ENCODE results near the gene BRF1. TPM values are rescaled to one million over a fixed set of nuclear protein-coding genes. Genes with fewer than 3 reads are reported as not detected.

The BRF1 gene
- total and polyA plus RNA-seq, 2 experiments from 2014 or later: 23.6 to 35.9 TPM

GRCh38 chr14:105161964-105162668 is 138.7 kb downstream of the BRF1 start:
- H2AFZ ChIP-seq: no peak overlapping the region
- no peaks in the 10 kb centered on the region for H3K79me2 ChIP-seq
- no peak overlapping the region for H3K4me2 ChIP-seq
- no peaks in the 10 kb centered on the region for H3K9me3 ChIP-seq (ENCODE audit: low read depth)
- TF ChIP-seq EZH2 (IDR thresholded peaks at IDR 0.05; ENCODE audit: borderline replicate concordance) (no peak), CTCF (IDR thresholded peaks at IDR 0.05; ENCODE audit: poor library complexity) (no peak), EZH2phosphoT487 (IDR thresholded peaks at IDR 0.05; ENCODE audit: low read depth, severe bottlenecking, unreplicated experiment) (no peak)
- H3K9me2 ChIP-seq (replicated peaks; ENCODE audit: insufficient read depth): no peaks in the 10 kb centered on the region
- H3K4me3 ChIP-seq: no peak overlapping the region
- 93% methylated on average over 8 of the region's 10 CpGs for WGBS (ENCODE audit: low lambda C conversion rate, missing lambda C conversion rate)
- no peaks in the 10 kb centered on the region for H3K4me1 ChIP-seq (ENCODE audit: insufficient read depth)
- no peak for DNase-seq (ENCODE audit: low spot score)
- no peaks in the 10 kb centered on the region for H4K20me1 ChIP-seq (ENCODE audit: insufficient read depth, poor library complexity, severe bottlenecking)
- H3K27me3 ChIP-seq: peaks cover 6% of the 10 kb centered on the region
- H3K27ac ChIP-seq: no peak overlapping the region
- no peaks in the 10 kb centered on the region for H3K36me3 ChIP-seq (replicated peaks; ENCODE audit: insufficient read depth, low read depth)

- no peak overlapping the region for H3K27ac ChIP-seq
- no peak overlapping the region for H3K4me2 ChIP-seq
- H3K4me1 ChIP-seq (ENCODE audit: insufficient read depth): no peaks in the 10 kb centered on the region
- no peak for TF ChIP-seq EZH2phosphoT487 (IDR thresholded peaks at IDR 0.05; ENCODE audit: low read depth, severe bottlenecking, unreplicated experiment)
- no peak for TF ChIP-seq EZH2 (IDR thresholded peaks at IDR 0.05; ENCODE audit: borderline replicate concordance)
- TF ChIP-seq CTCF (IDR thresholded peaks at IDR 0.05; ENCODE audit: poor library complexity): no peak
- no peak for DNase-seq (ENCODE audit: low spot score)
- no peaks in the 10 kb centered on the region for H3K9me2 ChIP-seq (replicated peaks; ENCODE audit: insufficient read depth)
- 85% methylated on average over 15 of the region's 15 CpGs for WGBS (ENCODE audit: low lambda C conversion rate, missing lambda C conversion rate)
- no peaks in the 10 kb centered on the region for H3K79me2 ChIP-seq
- no peak overlapping the region for H2AFZ ChIP-seq
- no peaks in the 10 kb centered on the region for H3K27me3 ChIP-seq
- H3K4me3 ChIP-seq: no peak overlapping the region
- no peaks in the 10 kb centered on the region for H4K20me1 ChIP-seq (ENCODE audit: insufficient read depth, poor library complexity, severe bottlenecking)
- no peaks in the 10 kb centered on the region for H3K36me3 ChIP-seq (replicated peaks; ENCODE audit: insufficient read depth, low read depth)
- no peaks in the 10 kb centered on the region for H3K9me3 ChIP-seq (ENCODE audit: low read depth)
Measured at GRCh38 chr14:105161309-105161708, 139.5 kb downstream of the BRF1 start.

- H3K36me3 ChIP-seq (replicated peaks; ENCODE audit: insufficient read depth, low read depth): no peaks in the 10 kb centered on the region
- no peak overlapping the region for H3K4me2 ChIP-seq
- H3K27me3 ChIP-seq: no peaks in the 10 kb centered on the region
- WGBS (ENCODE audit: low lambda C conversion rate, missing lambda C conversion rate): 95% methylated on average over 12 of the region's 12 CpGs
- no peak overlapping the region for H3K27ac ChIP-seq
- no peaks in the 10 kb centered on the region for H4K20me1 ChIP-seq (ENCODE audit: insufficient read depth, poor library complexity, severe bottlenecking)
- H3K4me3 ChIP-seq: no peak overlapping the region
- no peaks in the 10 kb centered on the region for H3K9me2 ChIP-seq (replicated peaks; ENCODE audit: insufficient read depth)
- no peaks in the 10 kb centered on the region for H3K4me1 ChIP-seq (ENCODE audit: insufficient read depth)
- no peak for TF ChIP-seq EZH2phosphoT487 (IDR thresholded peaks at IDR 0.05; ENCODE audit: low read depth, severe bottlenecking, unreplicated experiment)
- no peak for TF ChIP-seq EZH2 (IDR thresholded peaks at IDR 0.05; ENCODE audit: borderline replicate concordance)
- no peak for DNase-seq (ENCODE audit: low spot score)
- no peak overlapping the region for H2AFZ ChIP-seq
- no peaks in the 10 kb centered on the region for H3K9me3 ChIP-seq (ENCODE audit: low read depth)
- no peaks in the 10 kb centered on the region for H3K79me2 ChIP-seq
Measured at GRCh38 chr14:105160776-105161175, 140.0 kb downstream of the BRF1 start.

GRCh38 chr14:105159344-105159743 is 141.5 kb downstream of the BRF1 start:
- Histone ChIP-seq H3K27ac (no peak overlapping the region), H4K20me1 (ENCODE audit: insufficient read depth, poor library complexity, severe bottlenecking) (no peaks in the 10 kb centered on the region), H3K4me2 (no peak overlapping the region), H3K27me3 (no peaks in the 10 kb centered on the region), H2AFZ (no peak overlapping the region), H3K9me2 (replicated peaks; ENCODE audit: insufficient read depth) (no peaks in the 10 kb centered on the region), H3K79me2 (no peaks in the 10 kb centered on the region), H3K4me3 (no peak overlapping the region), H3K9me3 (ENCODE audit: low read depth) (no peaks in the 10 kb centered on the region), H3K4me1 (ENCODE audit: insufficient read depth) (no peaks in the 10 kb centered on the region), H3K36me3 (replicated peaks; ENCODE audit: insufficient read depth, low read depth) (no peaks in the 10 kb centered on the region)
- DNase-seq (ENCODE audit: low spot score): no peak
- TF ChIP-seq EZH2 (IDR thresholded peaks at IDR 0.05; ENCODE audit: borderline replicate concordance): no peak
- TF ChIP-seq CTCF (IDR thresholded peaks at IDR 0.05; ENCODE audit: poor library complexity): no peak
- TF ChIP-seq EZH2phosphoT487 (IDR thresholded peaks at IDR 0.05; ENCODE audit: low read depth, severe bottlenecking, unreplicated experiment): no peak
- 81% methylated on average over 13 of the region's 14 CpGs for WGBS (ENCODE audit: low lambda C conversion rate, missing lambda C conversion rate)

Data from hepatocyte (in vitro differentiated cells).